ENCODE data around the gene LARP6. TPM values are rescaled to one million over a fixed set of nuclear protein-coding genes. Genes with fewer than 3 reads are reported as not detected.

Gene LARP6
- total RNA-seq, 2 donors from 2014 or later: 34.4 to 47.2 TPM

Other genes with a start within 250 kb of the LARP6 start
- gene UACA, start 90.6 kb downstream of the LARP6 start, total RNA-seq: 10 to 100 TPM; 28.2 to 37.6 TPM
- gene THAP10, start 38.3 kb upstream of the LARP6 start, total RNA-seq: 1 to 10 TPM; 3.2 to 3.6 TPM
- 10 to 100 TPM; 33.0 to 33.1 TPM for gene LRRC49, start 38.7 kb upstream of the LARP6 start, total RNA-seq

Measured in left cardiac atrium (tissue), 2 donors.